ENCODE data around the gene TMEM18.

GRCh38 chr2:705971-706511, 28.8 kb upstream of the TMEM18 start:
- no peak for TF ChIP-seq CTCF (IDR thresholded peaks at IDR 0.05)
- no peak for TF ChIP-seq POLR2A (IDR thresholded peaks at IDR 0.05)
